H1 (cell line): ENCODE measurements around the gene WDR33. TPM values are rescaled to one million over a fixed set of nuclear protein-coding genes. Genes with fewer than 3 reads are reported as not detected.

Experiments
- CTCF ChIA-PET: fragments of 300-600 bp; sonication (Branson Sonifier 250); formaldehyde crosslinking; loops from one replicate; lab custom pipeline; 2021; ENCODE audit not compliant: partially characterized antibody; lab: Charles Lee
- POLR2A ChIA-PET: fragments of 300-600 bp; sonication (Branson Sonifier 250); formaldehyde crosslinking; loops from one replicate; lab custom pipeline; 2021; ENCODE audit warnings: inconsistent platforms; ENCODE audit not compliant: partially characterized antibody; lab: Charles Lee
- DNase-seq, 2 experiments: peaks; one replicate each; pipeline versions ENCODE4 v3.0.0 to v3.0.0-alpha.2; 2010 to 2022; ENCODE audit warnings: low spot score in 2 of 2, low read depth in 1 of 2, mixed read lengths in 1 of 2
- FAIRE-seq: peaks from 2 replicates; lab custom pipeline; 2011; peaks lifted over from hg19 to GRCh38; lab: Jason Lieb, UNC
- H2AFZ ChIP-seq: 2 replicates; pipeline ENCODE4 v1.8.1; 2012; ENCODE audit warnings: low read length, inconsistent platforms
- H2AK5ac ChIP-seq: 2 replicates; pipeline ENCODE4 v1.6.1; 2013; ENCODE audit warnings: low read depth, low read length
- H2BK120ac ChIP-seq: replicated peaks from 2 replicates; pipeline ENCODE3; 2013; ENCODE audit warnings: low read depth, low read length, inconsistent platforms
- H2BK12ac ChIP-seq: 2 replicates; pipeline ENCODE4 v1.6.1; 2013; ENCODE audit warnings: low read depth, low read length
- H2BK15ac ChIP-seq: 2 replicates; pipeline ENCODE4 v1.6.1; 2013; ENCODE audit warnings: low read length
- H2BK20ac ChIP-seq: 2 replicates; pipeline ENCODE4 v1.6.1; 2013; ENCODE audit warnings: low read length
- H2BK5ac ChIP-seq: 2 replicates; pipeline ENCODE4 v1.6.1; 2013; ENCODE audit warnings: low read depth, low read length
- H3K14ac ChIP-seq: 2 replicates; pipeline ENCODE4 v1.6.1; 2013; ENCODE audit warnings: inconsistent platforms; ENCODE audit not compliant: insufficient read length
- H3K18ac ChIP-seq: 2 replicates; pipeline ENCODE4 v1.6.1; 2013; ENCODE audit warnings: low read length; ENCODE audit errors: extremely low read depth
- H3K23ac ChIP-seq: 2 replicates; pipeline ENCODE4 v1.6.1; 2013; ENCODE audit warnings: inconsistent platforms; ENCODE audit not compliant: insufficient read length
- H3K23me2 ChIP-seq: 2 replicates; pipeline ENCODE4 v1.6.1; 2013; ENCODE audit warnings: low read depth, low read length
- H3K27ac ChIP-seq: 2 replicates; pipeline ENCODE4 v1.6.1; 2011; ENCODE audit warnings: low read depth, low read length, inconsistent platforms
- H3K27me3 ChIP-seq, 4 experiments: replicated peaks in 1 of 4; 1 replicate in 1 of 4; 2 replicates in 3 of 4; pipeline versions ENCODE4 v1.6.1 to v1.8.1; 2011 to 2013; ENCODE audit warnings: low read length in 3 of 4, mild to moderate bottlenecking in 3 of 4, inconsistent platforms in 2 of 4, mixed read lengths in 2 of 4, moderate library complexity in 1 of 4; ENCODE audit not compliant: control insufficient read depth in 3 of 4, insufficient read depth in 3 of 4; ENCODE audit errors: extremely low read depth in 1 of 4
- H3K36me3 ChIP-seq, 4 experiments: 2 replicates each; pipeline versions ENCODE4 v1.6.1 to v1.8.1; 2011 to 2013; ENCODE audit warnings: mild to moderate bottlenecking in 4 of 4, low read length in 3 of 4, moderate library complexity in 2 of 4, control low read depth in 1 of 4, inconsistent platforms in 1 of 4; ENCODE audit not compliant: insufficient read depth in 4 of 4, control insufficient read depth in 2 of 4
- H3K4ac ChIP-seq: replicated peaks from 2 replicates; pipeline ENCODE3; 2013; ENCODE audit warnings: low read length, low read depth, mixed read lengths, inconsistent platforms; ENCODE audit not compliant: insufficient read length
- H3K4me1 ChIP-seq, 4 experiments: replicated peaks in 1 of 4; 1 replicate in 1 of 4; 2 replicates in 3 of 4; pipeline versions ENCODE4 v1.6.1 to v1.8.1; 2011 to 2013; ENCODE audit warnings: low read length in 3 of 4, inconsistent platforms in 2 of 4, mixed read lengths in 1 of 4; ENCODE audit not compliant: insufficient read depth in 4 of 4, control insufficient read depth in 3 of 4
- H3K4me2 ChIP-seq, 2 experiments: 2 replicates each; pipeline versions ENCODE4 v1.6.1 to v1.8.1; 2011 to 2013; ENCODE audit warnings: low read depth in 2 of 2, low read length in 2 of 2, control low read depth in 1 of 2, inconsistent platforms in 1 of 2, mild to moderate bottlenecking in 1 of 2; ENCODE audit not compliant: insufficient read depth in 1 of 2
- H3K4me3 ChIP-seq, 4 experiments: fragments of 200-600, 300-600 bp in 1 of 4; sonication (generic), shearing (Covaris generic), sonication (Bioruptor Twin) in 1 of 4; 2 replicates each; pipeline versions ENCODE4 v1.5.1 to v1.8.1; 2011 to 2016; ENCODE audit warnings: low read length in 4 of 4, low read depth in 3 of 4, control low read depth in 2 of 4, inconsistent platforms in 2 of 4, mild to moderate bottlenecking in 2 of 4, mixed read lengths in 1 of 4, moderate library complexity in 1 of 4; ENCODE audit not compliant: insufficient read depth in 2 of 4; ENCODE audit errors: extremely low read depth in 1 of 4
- H3K56ac ChIP-seq: replicated peaks from 2 replicates; pipeline ENCODE3; 2013; ENCODE audit warnings: low read depth, mild to moderate bottlenecking, mixed read lengths, low read length, inconsistent platforms; ENCODE audit not compliant: insufficient read length
- H3K79me1 ChIP-seq: 2 replicates; pipeline ENCODE4 v1.6.1; 2013; ENCODE audit warnings: low read depth, low read length, control low read depth
- H3K79me2 ChIP-seq, 2 experiments: 2 replicates each; pipeline versions ENCODE4 v1.6.1 to v1.8.1; 2012 to 2013; ENCODE audit warnings: low read length in 2 of 2, mild to moderate bottlenecking in 2 of 2, inconsistent platforms in 1 of 2; ENCODE audit not compliant: insufficient read depth in 2 of 2, control insufficient read depth in 1 of 2
- H3K9ac ChIP-seq, 4 experiments: replicated peaks in 1 of 4; 1 replicate in 1 of 4; 2 replicates in 3 of 4; pipeline versions ENCODE4 v1.6.1 to v1.8.1; 2011 to 2013; ENCODE audit warnings: low read depth in 3 of 4, low read length in 3 of 4, control low read depth in 2 of 4, mild to moderate bottlenecking in 2 of 4, moderate library complexity in 2 of 4, inconsistent platforms in 1 of 4; ENCODE audit errors: extremely low read depth in 1 of 4
- H3K9me3 ChIP-seq, 2 experiments: 2 replicates each; pipeline versions ENCODE4 v1.6.1 to v1.8.1; 2012 to 2013; ENCODE audit warnings: mild to moderate bottlenecking in 2 of 2, moderate library complexity in 2 of 2, control low read depth in 1 of 2, inconsistent platforms in 1 of 2, low read depth in 1 of 2, low read length in 1 of 2, mixed read lengths in 1 of 2; ENCODE audit not compliant: insufficient read depth in 2 of 2
- H4K20me1 ChIP-seq, 2 experiments: replicated peaks in 1 of 2; 2 replicates each; pipeline versions ENCODE3 to v1.8.1; 2011 to 2013; ENCODE audit warnings: inconsistent platforms in 2 of 2, low read length in 2 of 2, mild to moderate bottlenecking in 1 of 2; ENCODE audit not compliant: insufficient read depth in 2 of 2, control insufficient read depth in 1 of 2
- H4K5ac ChIP-seq: 2 replicates; pipeline ENCODE4 v1.6.1; 2013; ENCODE audit warnings: low read length, low read depth, mixed read lengths, inconsistent platforms; ENCODE audit not compliant: insufficient read length
- H4K8ac ChIP-seq: 2 replicates; pipeline ENCODE4 v1.8.0; 2013; ENCODE audit warnings: mild to moderate bottlenecking, moderate library complexity, low read length, inconsistent platforms; ENCODE audit not compliant: insufficient read depth; ENCODE audit errors: extremely low read depth
- H4K91ac ChIP-seq: replicated peaks from 2 replicates; pipeline ENCODE3; 2013; ENCODE audit warnings: low read length, mixed read lengths, inconsistent platforms; ENCODE audit not compliant: insufficient read length
- BRCA1 ChIP-seq: IDR thresholded peaks from 2 replicates; pipeline ENCODE4 v1.6.1; 2012; ENCODE audit warnings: low read depth, low read length, improper control_type of control experiment
- CHD1 ChIP-seq: IDR thresholded peaks from 2 replicates; pipeline ENCODE4 v1.6.1; 2012; ENCODE audit warnings: low read depth, low read length, improper control_type of control experiment
- CTBP2 ChIP-seq: IDR thresholded peaks from 2 replicates; pipeline ENCODE4 v1.7.0; 2011; ENCODE audit warnings: borderline replicate concordance, mild to moderate bottlenecking, moderate library complexity, mixed read lengths, low read length; ENCODE audit not compliant: insufficient read depth, insufficient read length
- EGR1 ChIP-seq: IDR thresholded peaks from 2 replicates; pipeline ENCODE4 v1.6.1; 2011; ENCODE audit warnings: low read depth, low read length, borderline replicate concordance
- HDAC2 ChIP-seq, 2 experiments: fragments of 300-600 bp in 1 of 2; sonication (generic) in 1 of 2; IDR thresholded peaks; 2 replicates each; pipeline ENCODE4 v1.6.1; 2011 to 2012; ENCODE audit warnings: low read depth in 2 of 2, low read length in 2 of 2, mild to moderate bottlenecking in 2 of 2, moderate library complexity in 2 of 2, borderline replicate concordance in 1 of 2, inconsistent platforms in 1 of 2
- JUN ChIP-seq: IDR thresholded peaks from 2 replicates; pipeline ENCODE4 v1.6.1; 2011; ENCODE audit warnings: low read depth, mild to moderate bottlenecking, improper control_type of control experiment, low read length
- KDM4A ChIP-seq: IDR thresholded peaks from one replicate; pipeline ENCODE4 v1.7.1; 2012; ENCODE audit warnings: low read depth, mild to moderate bottlenecking, moderate library complexity, low read length, inconsistent platforms; ENCODE audit not compliant: severe bottlenecking
- POLR2A ChIP-seq, 2 experiments: IDR thresholded peaks; 1 replicate in 1 of 2; 2 replicates in 1 of 2; pipeline ENCODE4 v1.6.1; 2011; ENCODE audit warnings: low read depth in 2 of 2, low read length in 2 of 2, mild to moderate bottlenecking in 2 of 2; ENCODE audit errors: control extremely low read depth in 1 of 2
- SP1 ChIP-seq: IDR thresholded peaks from 2 replicates; pipeline ENCODE4 v1.6.1; 2011; ENCODE audit warnings: low read depth, low read length
- TCF12 ChIP-seq: IDR thresholded peaks from 2 replicates; pipeline ENCODE4 v1.6.1; 2011; ENCODE audit warnings: low read depth, mild to moderate bottlenecking, low read length
- TEAD4 ChIP-seq: IDR thresholded peaks from 2 replicates; pipeline ENCODE4 v1.6.1; 2012; ENCODE audit warnings: low read depth, low read length, inconsistent platforms, mixed read lengths
- ZNF274 ChIP-seq: IDR thresholded peaks from 2 replicates; pipeline ENCODE4 v1.7.0; 2012; ENCODE audit warnings: low read length, borderline replicate concordance; ENCODE audit errors: extremely low read depth
- WGBS, 2 experiments: shearing (Covaris generic) in 1 of 2; methylation state at CpG; one replicate each; pipeline versions ENCODE4 v1.1.6 to v1.1.7; 2013 to 2015; ENCODE audit warnings: low lambda C conversion rate in 2 of 2, mixed read lengths in 2 of 2, inconsistent platforms in 1 of 2, low coverage in 1 of 2, missing lambda C conversion rate in 1 of 2; ENCODE audit not compliant: insufficient replicate concordance in 2 of 2, insufficient coverage in 1 of 2, insufficient read length in 1 of 2; ENCODE audit errors: extremely low coverage in 1 of 2, missing lambda C conversion rate in 1 of 2; 5-methylcytosine and 5-hydroxymethylcytosine counted together
- polyA plus RNA-seq, 7 experiments: library from polyadenylated mRNA; depleted of rRNA in 3 of 7; stranded (reverse) in 5 of 7; unstranded in 2 of 7; fragments of >200 nt in 5 of 7; fragments of 200-250 nt in 2 of 7; gene quantifications; 1 replicate in 5 of 7; 2 replicates in 1 of 7; 4 replicates in 1 of 7; pipeline versions ENCODE4 v1.2.1 to v1.2.3, GENCODE V29; 2011 to 2013; ENCODE audit warnings: missing spikeins in 2 of 7, mixed read lengths in 2 of 7
- total RNA-seq: library from RNA; stranded (reverse); fragmentation: NEBNext Ultra II Directional; extraction: Animal tissue kit (Norgen Biotek cat#: 25700); gene quantifications from 2 replicates; pipeline ENCODE4 v1.2.1, GENCODE V29; 2021
- TF ChIP-seq, protein P1 (sequence below): IDR thresholded peaks from 2 replicates; pipeline ENCODE4 v1.6.1; 2012; ENCODE audit warnings: low read length, inconsistent platforms

WDR33 gene
- total and polyA plus RNA-seq, 2 of the 8 experiments (the other 6 are each of a cell fraction or from before 2014, with no cell fraction given), result 18.1 to 82.7 TPM

DNA sequence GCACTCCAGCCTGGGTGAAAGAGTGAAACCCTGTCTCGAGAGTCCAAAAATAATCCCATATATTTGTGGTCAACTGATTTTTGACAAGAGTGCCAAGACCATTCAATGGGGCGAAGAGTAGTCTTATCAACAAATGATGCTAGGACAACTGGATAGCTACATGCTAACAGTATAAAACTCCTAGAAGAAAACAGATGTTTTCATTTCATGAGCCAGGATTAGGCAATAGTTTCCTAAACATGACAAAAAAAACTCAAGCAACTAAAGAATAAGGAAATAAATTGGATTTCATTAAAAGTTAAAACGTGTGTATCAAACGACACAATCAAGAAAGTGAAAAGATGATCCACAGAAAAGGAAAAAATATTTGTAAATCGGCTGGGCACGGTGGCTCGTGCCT, 141.9 kb downstream of the WDR33 start:
- H4K20me1 ChIP-seq, result no peaks in the 10 kb centered on the region
- H3K9me3 ChIP-seq, result no peaks in the 10 kb centered on the region
- H2BK15ac ChIP-seq, result no peak overlapping the region
- no peak overlapping the region for H2AK5ac ChIP-seq
- H3K79me1 ChIP-seq, result no peaks in the 10 kb centered on the region
- no peak overlapping the region for H4K8ac ChIP-seq
- CTCF ChIA-PET, result no interaction called here
- no peak overlapping the region for H2AFZ ChIP-seq
- no peak overlapping the region for H2BK5ac ChIP-seq
- peaks cover 0 to 3% (median 0%) of the 10 kb centered on the region in 4 experiments; a peak in 3 of 7 replicates for H3K4me1 ChIP-seq
- H2BK120ac ChIP-seq, result no peak overlapping the region
- no peak overlapping the region for H2BK12ac ChIP-seq
- FAIRE-seq (no peak), DNase-seq (no peak)
- no peak overlapping the region for H3K18ac ChIP-seq
- no peak overlapping the region for H3K9ac ChIP-seq
- H2BK20ac ChIP-seq, result no peak overlapping the region
- no peak overlapping the region for H3K4me2 ChIP-seq
- no peaks in the 10 kb centered on the region for H3K36me3 ChIP-seq
- peaks cover 3% of the 10 kb centered on the region; the same call in 1 of the 2 replicates for H3K23me2 ChIP-seq
- H3K23ac ChIP-seq, result no peak overlapping the region
- no peak overlapping the region for H3K14ac ChIP-seq
- no peak overlapping the region for H4K5ac ChIP-seq
- no peak overlapping the region for H3K4ac ChIP-seq
- H3K27ac ChIP-seq, result no peak overlapping the region
- POLR2A ChIA-PET, result interaction anchor here (0.9 kb wide), 1 partner anchor 20 kb away, joined by 3 read pairs; no protein-coding TSS in a partner anchor
- 93% methylated on average over 7 of the region's 7 CpGs; no CpG with 5 or more reads in 1 of the 2 experiments for WGBS, 2 experiments
- no peak overlapping the region for H3K4me3 ChIP-seq
- H3K27me3 ChIP-seq, result peaks cover 7 to 41% (median 24%) of the 10 kb centered on the region in 4 experiments
- H3K79me2 ChIP-seq, result no peaks in the 10 kb centered on the region
- no peak overlapping the region for H3K56ac ChIP-seq
- no peak overlapping the region for H4K91ac ChIP-seq
- TF ChIP-seq EGR1 (no peak), CHD1 (no peak), KDM4A (no peak), CTBP2 (no peak), TEAD4 (no peak), ZNF274 (no peak), SP1 (no peak), HDAC2 (IDR thresholded peaks at IDR 0.05; ENCODE audit: borderline replicate concordance in 1 of 2, low read depth in 2 of 2, low read length in 2 of 2) (no peak), TCF12 (no peak), JUN (no peak), POLR2A (IDR thresholded peaks at IDR 0.05; ENCODE audit: control extremely low read depth in 1 of 2, low read depth in 2 of 2, low read length in 2 of 2) (no peak), BRCA1 (no peak)
- TF ChIP-seq, protein P1, sequence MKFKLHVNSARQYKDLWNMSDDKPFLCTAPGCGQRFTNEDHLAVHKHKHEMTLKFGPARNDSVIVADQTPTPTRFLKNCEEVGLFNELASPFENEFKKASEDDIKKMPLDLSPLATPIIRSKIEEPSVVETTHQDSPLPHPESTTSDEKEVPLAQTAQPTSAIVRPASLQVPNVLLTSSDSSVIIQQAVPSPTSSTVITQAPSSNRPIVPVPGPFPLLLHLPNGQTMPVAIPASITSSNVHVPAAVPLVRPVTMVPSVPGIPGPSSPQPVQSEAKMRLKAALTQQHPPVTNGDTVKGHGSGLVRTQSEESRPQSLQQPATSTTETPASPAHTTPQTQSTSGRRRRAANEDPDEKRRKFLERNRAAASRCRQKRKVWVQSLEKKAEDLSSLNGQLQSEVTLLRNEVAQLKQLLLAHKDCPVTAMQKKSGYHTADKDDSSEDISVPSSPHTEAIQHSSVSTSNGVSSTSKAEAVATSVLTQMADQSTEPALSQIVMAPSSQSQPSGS, result no peak
